GM21737 (cell line): ENCODE results near the gene ANAPC10.
"Not testable (repeated sequence)": the region's sequence is repeated elsewhere in the genome, so short reads cannot be mapped to it uniquely, and the experiment has no call there.

Experiments used
- ATAC-seq: cut with Tn5 transposase; IDR thresholded peaks from one replicate; pipeline ENCODE4 v1.9.1; 2021; ENCODE audit warnings: mild to moderate bottlenecking, moderate library complexity; ENCODE audit not compliant: unreplicated experiment

Gene ANAPC10

GRCh38 chr4:145012841-145013240 lies 85.2 kb downstream of the ANAPC10 start:
- ATAC-seq: no peak

- no peak for ATAC-seq
These were observed 86.4 kb downstream of the ANAPC10 start for GRCh38 chr4:145011636-145012035.

DNA sequence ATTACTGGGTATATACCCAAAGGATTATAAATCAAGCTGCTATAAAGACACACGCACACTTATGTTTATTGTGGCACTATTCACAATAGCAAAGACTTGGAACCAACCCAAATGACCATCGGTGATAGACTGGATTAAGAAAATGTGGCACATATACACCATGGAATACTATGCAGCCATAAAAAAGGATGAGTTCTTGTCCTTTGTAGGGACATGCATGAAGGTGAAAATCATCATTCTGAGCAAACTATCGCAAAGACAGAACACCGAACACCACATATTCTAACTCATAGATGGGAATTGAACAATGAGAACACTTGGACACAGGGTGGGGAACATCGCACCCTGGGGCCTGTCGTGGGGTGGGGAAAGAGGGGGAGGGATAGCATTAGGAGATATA lies 87.7 kb downstream of the ANAPC10 start:
- not testable (repeated sequence) for ATAC-seq

GRCh38 chr4:145003675-145004074 lies 94.3 kb downstream of the ANAPC10 start:
- no peak for ATAC-seq

DNA sequence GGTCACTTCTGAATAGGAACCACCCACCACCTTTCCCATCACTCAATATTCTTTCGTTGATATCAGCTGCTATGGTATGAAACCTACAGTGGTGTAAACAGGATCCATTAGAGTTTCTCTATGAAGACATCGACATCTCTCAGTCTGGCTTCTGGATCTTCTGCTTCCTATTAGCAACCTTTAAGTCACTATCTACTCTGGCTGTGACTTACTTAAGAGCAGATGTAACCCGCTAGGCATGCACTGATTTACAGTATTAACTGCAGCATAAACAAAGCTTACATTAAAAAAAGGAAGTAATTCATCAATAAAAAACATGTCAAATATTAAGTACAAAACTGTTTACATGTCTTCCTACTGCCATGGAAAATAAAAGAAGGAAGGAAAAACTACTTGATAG lies 96.4 kb downstream of the ANAPC10 start:
- no peak for ATAC-seq

DNA sequence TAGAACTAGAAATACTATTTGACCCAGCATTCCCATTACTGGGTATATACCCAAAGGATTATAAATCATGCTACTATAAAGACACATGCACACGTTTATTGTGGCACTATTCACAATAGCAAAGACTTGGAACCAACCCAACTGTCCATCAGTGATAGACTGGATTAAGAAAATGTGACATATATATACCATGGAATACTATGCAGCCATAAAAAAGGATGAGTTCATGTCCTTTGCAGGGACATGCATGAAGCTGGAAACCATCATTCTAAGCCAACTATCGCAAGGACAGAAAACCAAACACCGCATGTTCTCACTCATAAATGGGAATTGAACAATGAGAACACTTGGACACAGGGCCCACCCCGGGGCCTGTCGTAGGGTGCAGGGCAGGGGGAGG lies 97.3 kb downstream of the ANAPC10 start:
- ATAC-seq: not testable (repeated sequence)

GRCh38 chr4:144989306-144989705 lies 108.7 kb downstream of the ANAPC10 start:
- ATAC-seq: no peak

GRCh38 chr4:144985531-144985930 lies 112.5 kb downstream of the ANAPC10 start:
- ATAC-seq: no peak

DNA sequence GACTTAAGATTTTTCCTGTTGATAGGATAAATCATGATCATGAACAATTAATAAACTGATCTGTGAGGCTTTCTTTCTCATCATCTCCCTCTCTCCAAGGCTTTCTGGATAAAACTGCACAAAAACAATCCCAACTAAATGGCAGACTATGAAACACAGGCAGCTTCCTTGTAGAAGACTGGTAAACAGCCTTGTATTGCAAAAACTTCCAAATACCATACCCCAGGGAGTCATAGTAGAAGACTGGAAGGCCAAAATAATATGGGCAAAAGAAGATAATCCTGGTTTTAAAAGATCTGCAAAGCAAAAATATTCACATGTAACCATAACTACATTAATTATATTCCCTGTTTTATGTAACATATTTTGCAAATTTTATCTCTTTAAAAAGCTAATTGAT lies 113.0 kb downstream of the ANAPC10 start:
- no peak for ATAC-seq

DNA sequence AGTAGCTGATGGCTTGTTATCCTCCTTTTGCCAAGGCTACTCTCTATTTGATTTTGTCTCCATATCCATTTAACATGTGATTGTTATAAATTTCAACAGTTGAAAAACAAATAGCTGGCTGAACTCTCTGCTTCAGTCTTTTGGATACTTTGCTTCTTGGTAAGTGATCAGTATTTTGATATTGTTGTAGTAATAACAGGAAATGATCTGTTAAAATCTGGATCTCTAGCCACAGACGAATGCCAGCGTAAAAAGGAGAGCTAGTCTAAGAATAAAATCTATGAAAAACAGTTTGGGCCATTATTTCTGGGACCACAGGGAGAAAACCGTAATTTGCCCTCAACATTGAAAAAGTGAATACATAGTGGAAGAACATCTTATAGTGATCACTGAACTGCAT lies 113.8 kb downstream of the ANAPC10 start:
- ATAC-seq: no peak

GRCh38 chr4:144975718-144976117 lies 122.3 kb downstream of the ANAPC10 start:
- ATAC-seq: no peak

DNA sequence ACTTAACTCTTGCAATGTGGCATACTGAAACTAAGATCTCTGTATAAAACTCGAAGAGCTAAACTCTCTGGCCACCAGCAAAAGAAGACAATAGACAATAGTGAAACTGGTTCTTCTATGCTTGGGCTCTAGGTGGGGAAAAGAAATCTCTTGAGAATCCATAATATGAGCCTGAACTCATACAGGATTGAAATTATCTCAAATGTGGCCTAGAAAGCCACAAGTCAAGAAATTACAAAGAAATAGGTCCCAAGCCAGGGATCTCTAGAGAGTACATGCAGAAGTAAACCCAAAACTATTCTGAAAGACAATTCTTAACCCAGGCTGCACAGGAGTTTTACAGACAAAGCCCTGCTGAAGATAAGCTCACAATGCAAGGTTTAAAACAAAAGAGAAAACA lies 127.4 kb downstream of the ANAPC10 start:
- ATAC-seq: peak; percentile 64

- no peak for ATAC-seq
These were observed 128.2 kb downstream of the ANAPC10 start for GRCh38 chr4:144969821-144970220.

DNA sequence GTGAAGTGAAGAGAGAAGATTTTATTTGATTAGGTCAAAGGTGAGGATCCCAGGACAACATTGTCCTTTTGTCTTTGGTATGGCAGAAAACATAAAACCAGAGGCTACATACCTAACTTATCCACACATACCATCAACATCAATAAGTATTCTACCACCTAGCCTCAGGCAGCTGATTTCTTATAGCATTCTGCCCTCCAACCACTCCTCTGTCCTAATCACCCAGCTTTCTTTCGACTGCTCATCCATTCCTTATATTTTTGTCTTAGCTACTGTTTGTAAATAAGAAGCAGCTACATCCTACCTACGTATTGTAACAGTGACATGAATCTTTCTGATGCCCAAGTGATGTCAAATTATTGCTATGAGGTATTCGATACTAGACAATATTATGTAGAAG lies 129.4 kb downstream of the ANAPC10 start:
- ATAC-seq: no peak

DNA sequence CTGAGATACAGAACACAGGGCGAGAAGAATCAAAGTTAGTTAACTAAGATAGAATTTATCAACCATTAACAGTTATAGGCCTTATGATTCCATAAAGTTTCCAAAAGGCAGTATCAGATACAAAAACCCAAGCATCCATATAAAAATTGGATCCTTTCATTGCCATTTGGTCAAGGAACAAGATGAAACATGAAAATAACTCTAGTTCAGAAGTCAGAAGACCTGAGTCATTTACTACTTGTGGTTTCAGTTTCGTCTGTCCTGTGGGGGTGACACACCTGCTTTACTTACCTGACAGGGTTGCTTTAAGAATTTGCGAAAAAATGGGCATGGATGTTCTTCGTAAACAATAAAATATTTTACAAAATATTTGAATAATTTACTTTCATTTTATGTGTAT lies 130.8 kb downstream of the ANAPC10 start:
- ATAC-seq: peak; percentile 68

DNA sequence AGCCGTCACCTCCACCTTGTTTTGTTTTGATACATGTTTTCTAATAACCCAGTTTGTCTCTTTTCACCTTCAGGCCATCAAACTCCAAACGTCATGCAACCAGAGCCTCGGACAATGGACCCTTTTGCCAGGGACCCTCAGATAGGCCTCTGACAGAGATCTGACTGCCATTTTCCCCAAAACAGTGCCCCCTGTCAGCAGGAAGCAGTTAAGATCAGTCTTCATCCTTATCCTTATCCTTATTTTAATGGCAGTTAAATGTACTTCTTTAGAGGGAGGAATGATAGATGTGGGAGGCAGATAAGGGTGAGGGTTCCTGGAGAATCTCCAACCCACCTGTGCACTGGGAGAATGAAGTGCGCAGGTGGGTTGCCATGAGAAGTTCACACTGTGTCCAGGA lies 135.7 kb downstream of the ANAPC10 start:
- no peak for ATAC-seq

DNA sequence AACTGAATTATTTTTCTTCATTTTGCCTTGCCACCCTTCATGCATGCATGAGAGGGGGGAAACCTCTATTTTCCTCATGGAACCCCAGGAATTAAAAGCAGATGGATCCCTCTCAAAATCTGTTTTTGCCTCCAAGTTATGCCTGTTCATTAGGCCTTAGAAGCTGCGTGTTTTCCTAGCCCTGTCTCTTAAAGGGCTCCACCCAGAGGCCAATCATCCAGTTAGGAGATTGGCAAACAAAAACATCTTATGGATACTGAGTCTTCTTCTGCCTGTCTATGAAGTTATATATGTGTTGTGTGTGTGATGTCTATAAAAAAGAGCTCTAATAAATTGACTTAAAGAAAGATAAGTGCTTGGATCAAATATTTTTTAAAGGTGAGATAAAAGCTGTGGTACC lies 142.9 kb downstream of the ANAPC10 start:
- no peak for ATAC-seq

- no peak for ATAC-seq
These were observed 143.8 kb downstream of the ANAPC10 start for GRCh38 chr4:144954230-144954629.

DNA sequence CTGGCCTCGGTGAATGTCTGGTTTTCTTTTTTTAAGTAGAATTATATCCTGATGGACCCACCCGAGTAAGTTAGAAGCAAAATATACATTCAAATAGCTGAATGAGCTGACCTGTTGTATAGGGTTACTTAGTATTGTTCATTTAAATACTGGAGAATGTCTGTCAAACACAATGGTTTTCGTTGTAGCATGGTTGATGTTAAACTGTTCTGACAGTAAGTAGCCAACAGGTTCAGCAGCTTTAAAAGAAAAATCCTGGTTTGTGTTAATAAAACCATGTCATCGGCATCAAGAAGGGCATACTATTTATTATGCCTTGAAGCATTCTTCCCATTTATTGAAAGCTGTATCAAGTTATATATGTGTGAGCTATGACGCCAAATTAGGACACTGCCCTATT lies 149.6 kb downstream of the ANAPC10 start:
- no peak for ATAC-seq

GRCh38 chr4:144948009-144948408 lies 150.0 kb downstream of the ANAPC10 start:
- ATAC-seq: no peak
